CD4-positive, alpha-beta T cell treated with Interferon gamma for 1 hour (primary cell): ENCODE data around the gene CLK4.

Experiments
- DNase-seq: peaks from one replicate; pipeline ENCODE4 v3.0.0-alpha.2; 2020

CLK4 gene

DNA sequence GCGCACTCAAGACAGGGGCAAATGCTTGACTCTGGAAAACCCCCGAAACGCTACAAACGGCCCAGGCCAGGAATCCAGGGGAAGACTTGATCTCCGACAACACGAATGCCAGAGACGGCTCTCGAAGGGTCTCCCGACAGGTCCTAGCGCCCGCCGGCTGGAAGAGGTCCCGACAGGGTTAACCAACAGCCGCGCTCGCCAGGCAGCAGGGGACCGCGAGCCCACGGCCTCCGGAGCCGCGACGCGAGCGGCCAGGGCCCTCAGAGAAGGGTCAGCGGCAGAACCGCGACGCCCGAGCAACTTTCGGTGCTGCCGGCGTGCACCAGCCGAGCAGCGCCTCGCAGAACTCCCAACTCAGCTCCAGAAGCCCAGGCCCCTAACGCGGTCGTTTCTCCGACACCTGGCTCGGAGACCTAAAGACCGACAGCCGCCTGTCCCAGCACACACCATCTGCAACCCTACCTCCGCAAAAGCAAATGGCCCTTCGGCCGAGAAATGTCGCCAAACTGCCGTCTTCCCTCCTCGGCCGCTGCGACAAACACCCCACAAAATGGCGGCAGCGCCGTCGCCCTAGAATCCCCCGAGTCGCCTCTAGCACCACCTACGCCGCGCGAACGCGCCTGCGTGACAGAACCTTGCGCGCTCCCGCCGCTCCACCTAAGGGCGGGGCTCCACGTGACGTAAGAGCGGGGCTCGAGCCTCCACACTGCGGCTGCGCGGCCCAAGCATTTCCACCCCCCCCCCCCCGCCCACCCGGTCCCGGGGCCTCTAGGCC lies at the start of gene CLK4:
TSS of gene CLK4 (minus strand) at position 567 of the 775 bp plus-strand sequence. CDS start 3,634 bp downstream, outside the sequence.
- peak; percentile 94 for DNase-seq

DNA sequence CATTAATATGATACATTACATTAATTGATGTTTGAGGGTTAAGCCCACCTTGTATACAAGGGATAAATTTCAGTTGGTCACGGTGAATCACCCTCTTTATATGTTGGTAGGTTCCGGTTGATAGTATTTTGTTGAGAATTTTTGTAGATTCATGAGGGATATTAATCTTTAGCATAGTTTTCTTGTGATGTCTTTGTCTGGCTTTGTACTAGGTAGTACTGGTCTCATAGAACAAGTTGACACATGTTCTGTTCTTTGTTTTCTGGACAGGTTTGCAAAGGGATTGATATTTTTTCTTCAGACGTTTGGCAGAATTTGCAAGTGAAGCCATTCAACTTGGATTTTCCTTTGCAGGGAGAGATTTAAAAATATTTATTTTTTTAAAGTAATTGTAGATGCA lies 49.1 kb upstream of the CLK4 start:
- DNase-seq, result no peak

DNA sequence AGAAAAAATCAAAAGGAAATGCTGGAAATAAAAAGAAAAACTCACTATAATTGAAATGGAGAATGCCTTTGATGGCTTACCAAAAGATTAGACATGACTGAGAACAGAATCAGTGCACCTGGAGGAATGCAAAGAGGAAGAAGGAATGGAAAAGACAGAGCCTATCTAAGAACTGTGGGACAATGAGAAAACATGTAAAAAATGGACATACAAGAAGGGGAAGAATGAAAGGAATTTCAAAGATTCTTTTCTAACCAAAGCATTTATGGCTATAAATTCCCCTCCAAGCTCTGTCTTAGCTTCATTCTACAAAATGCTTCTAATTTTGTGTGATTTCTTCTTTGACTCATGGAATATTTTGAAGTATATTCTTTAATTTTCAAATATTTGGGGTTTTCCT lies 47.5 kb upstream of the CLK4 start:
- DNase-seq, result no peak

DNA sequence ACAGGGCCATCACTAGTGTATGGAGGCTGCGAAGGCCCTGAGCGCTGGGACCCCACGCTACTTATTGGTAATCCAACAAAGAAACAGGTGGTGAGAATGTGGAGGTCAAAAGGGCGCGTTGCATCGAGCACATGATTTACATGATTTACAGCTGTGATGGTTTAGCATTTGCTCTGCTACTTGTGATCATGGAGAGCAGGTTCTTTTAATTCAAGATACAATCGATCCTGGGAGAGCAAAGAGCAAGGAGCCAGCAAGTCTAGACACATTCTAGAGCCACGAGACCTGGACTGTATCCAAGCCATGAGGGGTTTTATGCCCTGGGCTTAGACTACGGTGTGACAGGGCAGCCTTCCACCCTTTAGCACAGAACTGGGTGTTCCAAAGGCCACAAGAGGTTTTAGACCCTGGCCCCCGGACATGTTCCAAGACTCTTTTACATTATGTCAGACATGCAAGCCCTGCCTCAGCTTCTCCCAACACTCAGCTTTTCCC lies 47.0 kb upstream of the CLK4 start:
- no peak for DNase-seq

GRCh38 chr5:178672630-178673029 lies 45.8 kb upstream of the CLK4 start:
- DNase-seq, result no peak

GRCh38 chr5:178671602-178672144 lies 44.8 kb upstream of the CLK4 start:
- DNase-seq, result no peak

GRCh38 chr5:178670351-178670885 lies 43.6 kb upstream of the CLK4 start:
- DNase-seq, result no peak

DNA sequence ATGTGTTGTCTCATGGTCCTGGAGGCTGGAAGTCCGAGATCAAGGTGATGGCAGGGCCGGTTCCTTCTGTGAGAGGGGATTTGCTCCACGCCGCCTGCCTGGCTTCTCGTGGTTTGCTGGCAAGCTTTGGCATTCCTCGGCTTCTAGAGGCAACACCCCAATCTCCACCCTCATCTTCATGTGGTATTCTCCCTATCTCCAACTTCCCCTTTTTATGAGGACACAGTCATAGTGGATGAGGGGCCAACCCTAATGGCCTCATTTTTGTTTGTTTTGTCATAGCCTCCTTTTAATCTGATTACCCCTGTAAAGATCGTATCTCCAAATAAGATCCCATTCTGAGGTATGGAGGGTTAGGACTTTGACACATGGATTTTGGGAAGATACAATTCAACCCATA lies 41.7 kb upstream of the CLK4 start:
- DNase-seq, result no peak

DNA sequence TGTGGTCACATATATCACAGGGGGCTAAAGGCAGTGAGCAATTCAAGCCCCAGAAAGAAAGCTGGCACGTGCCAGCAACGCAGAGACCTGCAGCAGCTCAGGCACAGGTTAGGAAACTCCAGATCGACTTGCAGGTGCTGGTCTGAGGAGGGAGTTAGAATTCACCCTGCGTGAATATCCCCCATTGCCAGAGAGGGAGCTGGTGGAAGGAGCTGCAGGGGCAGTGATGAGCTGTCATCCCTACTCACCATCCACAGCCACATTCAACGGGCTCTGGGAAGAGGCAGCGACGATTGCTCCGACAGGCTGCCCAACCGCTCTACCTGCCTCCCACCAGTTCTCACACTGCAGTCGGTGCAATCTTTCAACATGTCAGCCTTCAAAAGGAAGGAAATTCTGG lies 40.8 kb upstream of the CLK4 start:
- no peak for DNase-seq

- DNase-seq, result no peak
These were observed 40.3 kb upstream of the CLK4 start for GRCh38 chr5:178667101-178667500.

DNA sequence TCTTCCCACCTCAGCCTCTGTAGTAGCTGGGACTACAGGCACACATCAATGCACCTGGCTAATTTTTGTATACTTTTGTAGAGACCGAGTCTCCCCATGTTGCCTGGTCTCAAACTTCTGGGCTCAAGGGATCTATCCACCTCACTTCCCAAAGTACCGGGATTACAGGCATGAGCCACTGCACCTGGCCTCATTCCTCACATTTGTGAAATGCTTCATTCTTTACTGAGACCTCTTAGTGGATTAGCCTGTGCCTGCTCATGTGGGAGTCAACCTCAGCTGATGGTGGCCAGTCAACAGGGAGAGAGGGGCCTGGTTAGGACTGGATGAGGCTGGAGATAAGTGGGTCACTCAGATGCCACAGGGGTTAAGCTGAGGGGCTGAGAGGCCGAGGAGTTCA lies 37.3 kb upstream of the CLK4 start:
- no peak for DNase-seq

- DNase-seq, result no peak
These were observed 35.7 kb upstream of the CLK4 start for GRCh38 chr5:178662541-178662860.

DNA sequence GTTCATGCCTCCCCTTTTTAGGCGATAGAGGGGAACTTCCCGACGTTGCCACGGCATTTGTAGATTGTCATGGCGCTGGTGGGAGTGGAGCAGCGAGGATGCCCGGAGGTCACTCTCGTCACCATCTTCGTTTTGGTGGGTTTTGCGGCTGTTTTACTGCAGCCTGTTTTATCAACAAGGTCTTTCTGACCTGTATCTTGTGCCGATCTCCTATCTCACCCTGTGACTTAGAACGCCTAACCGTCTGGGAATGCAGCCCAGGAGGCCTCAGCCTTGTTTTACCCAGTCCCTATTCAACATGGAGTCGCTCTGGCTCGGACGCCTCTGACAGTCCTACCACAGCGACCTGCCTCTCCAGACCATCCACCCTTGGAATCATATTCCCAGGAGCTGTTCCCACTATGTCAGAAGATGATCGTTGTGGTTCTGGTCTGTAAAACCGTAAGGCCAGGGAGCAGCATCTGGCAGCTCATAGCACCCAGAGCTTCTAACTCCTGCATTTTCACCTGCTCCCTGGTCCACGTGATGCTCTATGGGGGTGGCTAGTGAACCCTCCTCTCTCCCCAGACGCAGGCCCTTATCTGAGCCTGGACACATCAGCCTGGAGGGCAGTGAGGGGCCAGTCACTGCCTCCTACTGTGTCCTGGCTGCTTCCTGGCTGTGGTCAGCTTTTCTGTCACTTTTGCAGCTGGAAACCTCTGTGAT lies 35.1 kb upstream of the CLK4 start:
- no peak for DNase-seq

- no peak for DNase-seq
These were observed 24.4 kb upstream of the CLK4 start for GRCh38 chr5:178651046-178651810.

GRCh38 chr5:178650214-178650613 lies 23.4 kb upstream of the CLK4 start:
- no peak for DNase-seq

GRCh38 chr5:178649580-178649979 lies 22.7 kb upstream of the CLK4 start:
- DNase-seq, result no peak

GRCh38 chr5:178644826-178645545 lies 18.1 kb upstream of the CLK4 start:
- DNase-seq, result no peak

GRCh38 chr5:178642351-178642909 lies 15.6 kb upstream of the CLK4 start:
- no peak for DNase-seq

DNA sequence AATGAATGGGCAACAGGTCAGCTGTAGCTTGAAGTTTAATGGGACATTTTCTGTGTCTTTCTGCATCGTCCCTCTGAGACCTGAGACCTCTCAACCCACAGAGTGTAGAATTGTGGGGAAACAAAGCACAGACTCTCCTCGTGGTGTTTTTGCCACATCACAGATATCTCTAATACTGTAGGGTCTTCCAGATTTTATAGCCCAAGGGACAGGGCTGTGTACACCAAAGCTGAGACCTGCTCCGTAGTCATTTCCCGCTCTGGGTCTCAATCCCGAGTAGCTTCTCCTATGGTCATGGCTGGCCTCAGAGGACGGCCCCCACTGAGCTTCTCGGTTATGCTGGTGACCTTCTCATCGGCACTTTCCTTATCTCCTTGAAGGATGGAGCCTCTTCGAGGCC lies 14.9 kb upstream of the CLK4 start:
- no peak for DNase-seq

- DNase-seq, result no peak
These were observed 13.6 kb upstream of the CLK4 start for GRCh38 chr5:178640331-178641045.

DNA sequence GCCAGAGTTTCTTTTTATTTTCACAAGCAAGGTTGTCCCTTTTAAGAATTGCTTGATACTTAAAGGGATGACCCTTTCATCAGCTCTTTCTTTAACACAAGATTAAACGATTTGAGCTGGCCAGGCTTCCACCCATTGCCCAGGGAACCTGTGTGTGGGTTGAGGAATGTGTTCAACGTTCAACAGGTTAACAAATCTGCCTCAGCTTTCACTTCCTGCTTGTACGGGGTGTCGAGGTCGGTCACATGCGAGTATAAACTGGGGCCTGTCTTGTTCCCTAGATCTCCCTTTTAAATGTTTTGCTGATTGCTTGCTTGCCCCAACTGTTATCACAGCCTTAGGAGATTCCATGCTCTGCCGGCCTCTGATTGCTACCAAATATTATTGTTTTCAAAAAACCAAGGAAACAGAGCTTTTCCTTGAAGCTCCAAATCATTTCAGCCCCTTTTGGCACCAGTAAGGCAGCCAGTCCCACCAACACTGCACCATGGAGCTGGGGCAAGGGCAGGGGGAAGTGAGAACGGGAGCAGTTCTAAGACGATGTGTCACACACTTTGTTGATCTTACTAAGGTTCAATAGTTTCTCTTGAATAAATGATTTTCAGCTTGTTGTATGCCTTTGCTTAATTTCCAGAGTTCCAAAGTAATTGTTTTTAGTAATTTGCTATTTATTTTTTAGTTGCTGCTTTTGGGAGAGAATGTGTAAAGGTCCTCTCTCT lies 10.7 kb upstream of the CLK4 start:
- DNase-seq, result no peak
